Measurements from ENCODE around the gene RBP5.
A peak's percentile ranks its signal among the peaks of the same experiment; 100 is the strongest.

Gene RBP5

GRCh38 chr12:7089196-7089871 is 39.4 kb downstream of the RBP5 start:
- ChIA-PET CTCF (interaction anchor here (0.6 to 1.7 kb wide), 3 partner anchors 145 to 207 kb away, joined by 3 to 7 read pairs (median 3); partner anchors contain the start of genes C12orf57 and RNU7-1), POLR2A (interaction anchor here (0.7 to 1.1 kb wide), 2 partner anchors 144 to 146 kb away, joined by 3 to 4 read pairs; partner anchors contain the start of genes C12orf57 and RNU7-1)
- TF ChIP-seq GFI1B (tag by site-specific recombination; IDR thresholded peaks at IDR 0.05) (no peak), YY1 (tag by site-specific recombination; IDR thresholded peaks at IDR 0.05) (no peak), ZBTB48 (tag by site-specific recombination; IDR thresholded peaks at IDR 0.05) (no peak), ZNF140 (tag by site-specific recombination; IDR thresholded peaks at IDR 0.05) (no peak), FEZF1 (tag by site-specific recombination; IDR thresholded peaks at IDR 0.05) (no peak), KLF8 (tag by site-specific recombination; IDR thresholded peaks at IDR 0.05) (no peak)
- Histone ChIP-seq H3K9me3 (ENCODE audit: control insufficient read depth, insufficient read depth, low read depth, low read length) (no peaks in the 10 kb centered on the region), H3K4me1 (ENCODE audit: control insufficient read depth, insufficient read depth, low read length) (no peaks in the 10 kb centered on the region), H3K4me3 (ENCODE audit: low read depth, low read length) (no peak overlapping the region), H3K36me3 (ENCODE audit: control insufficient read depth in 2 of 2, insufficient read depth in 1 of 2, low read length in 2 of 2) (peaks cover 0 to 10% of the 10 kb centered on the region in 2 experiments; a peak in 2 of 3 replicates), H3K27ac (ENCODE audit: extremely low read depth, low read depth, low read length) (no peak overlapping the region)

- ChIA-PET CTCF (interaction anchor here (0.6 kb wide), 1 partner anchor 26 kb away, joined by 3 read pairs; no protein-coding TSS in a partner anchor), POLR2A (no interaction called here)
- H3K27ac ChIP-seq (ENCODE audit: extremely low read depth, low read depth, low read length): no peak overlapping the region
- peaks cover 0 to 16% of the 10 kb centered on the region in 2 experiments; a peak in 2 of 3 replicates for H3K36me3 ChIP-seq (ENCODE audit: control insufficient read depth in 2 of 2, insufficient read depth in 1 of 2, low read length in 2 of 2)
- H3K9me3 ChIP-seq (ENCODE audit: control insufficient read depth, insufficient read depth, low read depth, low read length): no peaks in the 10 kb centered on the region
- no peak overlapping the region for H3K4me3 ChIP-seq (ENCODE audit: low read depth, low read length)
- no peaks in the 10 kb centered on the region for H3K4me1 ChIP-seq (ENCODE audit: control insufficient read depth, insufficient read depth, low read length)
- TF ChIP-seq ELK4 (IDR thresholded peaks at IDR 0.05; ENCODE audit: borderline replicate concordance, low read depth, low read length): no peak
- TF ChIP-seq ZNF169 (tag by site-specific recombination; IDR thresholded peaks at IDR 0.05): peak; percentile 71; the same call in 1 of the 2 replicates
- no peak for TF ChIP-seq ZNF280D (tag by site-specific recombination; IDR thresholded peaks at IDR 0.05)
- TF ChIP-seq ZBTB26 (tag by site-specific recombination; optimal IDR thresholded peaks at IDR 0.05): no peak
- peak; percentile 54; the same call in 1 of the 2 replicates for TF ChIP-seq ZNF707 (tag by site-specific recombination; IDR thresholded peaks at IDR 0.05)
- 0 out of 2 replicates have a peak, but pooled peaks have one; percentile 59 for TF ChIP-seq ZNF473 (tag by site-specific recombination; IDR thresholded peaks at IDR 0.05)
- peak; percentile 80; the same call in 1 of the 2 replicates for TF ChIP-seq ZNF670 (tag by site-specific recombination; IDR thresholded peaks at IDR 0.05; ENCODE audit: low read depth)
- TF ChIP-seq ZNF266 (tag by site-specific recombination; IDR thresholded peaks at IDR 0.05; ENCODE audit: low read depth): 0 out of 2 replicates have a peak, but pooled peaks have one; percentile 38
- 0 out of 2 replicates have a peak, but pooled peaks have one; percentile 33 for TF ChIP-seq ZNF157 (tag by site-specific recombination; IDR thresholded peaks at IDR 0.05)
- TF ChIP-seq ZNF654 (tag by site-specific recombination; IDR thresholded peaks at IDR 0.05; ENCODE audit: low read depth): no peak
- TF ChIP-seq ZNF488 (tag by site-specific recombination; IDR thresholded peaks at IDR 0.05): peak; percentile 61; the same call in 1 of the 2 replicates
- peak; percentile 62; the same call in 1 of the 2 replicates for TF ChIP-seq ZSCAN18 (tag by site-specific recombination; IDR thresholded peaks at IDR 0.05)
- no peak for TF ChIP-seq BCL11A (tag by site-specific recombination; IDR thresholded peaks at IDR 0.05; ENCODE audit: low read depth)
- TF ChIP-seq SETDB1 (IDR thresholded peaks at IDR 0.05; ENCODE audit: insufficient read length, low read length): no peak
- no peak for TF ChIP-seq ZNF391 (tag by site-specific recombination; IDR thresholded peaks at IDR 0.05; ENCODE audit: borderline replicate concordance, low read depth)
- no peak for TF ChIP-seq SP3 (tag by site-specific recombination; IDR thresholded peaks at IDR 0.05)
- TF ChIP-seq ZNF580 (tag by site-specific recombination; IDR thresholded peaks at IDR 0.05): 0 out of 2 replicates have a peak, but pooled peaks have one; percentile 44
- TF ChIP-seq ZNF23 (tag by site-specific recombination; IDR thresholded peaks at IDR 0.05; ENCODE audit: borderline replicate concordance): peak; percentile 38; the same call in 1 of the 2 replicates
- 0 out of 2 replicates have a peak, but pooled peaks have one; percentile 65 for TF ChIP-seq SALL2 (tag by site-specific recombination; IDR thresholded peaks at IDR 0.05; ENCODE audit: borderline replicate concordance)
- TF ChIP-seq ZNF335 (tag by site-specific recombination; conservative IDR thresholded peaks at IDR 0.05): no peak
These were observed 45.6 kb downstream of the RBP5 start for GRCh38 chr12:7083125-7083524.
